K562 (cell line): Measurements from ENCODE around the gene HBM. TPM values are rescaled to one million over a fixed set of nuclear protein-coding genes. Genes with fewer than 3 reads are reported as not detected.

Source experiments
- ATAC-seq: fragments of 200-7000 bp; cut with Tn5 transposase; 3 replicates; pipeline ENCODE4 v1.9.1; 2020; ENCODE audit warnings: moderate library complexity
- BruUV-seq: library from RNA; stranded (reverse); fragments of 400-500 nt; replicated peaks from 2 replicates; lab custom pipeline; 2021; lab: Mats Ljungman, UMichigan
- CTCF ChIA-PET: fragments of 300-600 bp; formaldehyde crosslinking; extraction: SDS; loops from one replicate; lab custom pipeline; 2021; ENCODE audit warnings: low intra/inter-chr PET ratio; lab: Yijun Ruan, JAX
- POLR2A ChIA-PET: fragments of 300-600, 350-650 bp; sonication (Branson Sonifier 250); formaldehyde crosslinking; extraction: SDS; loops from one replicate; lab custom pipeline; 2021; ENCODE audit warnings: antibody characterized with exemption, inconsistent platforms; lab: Yijun Ruan, JAX
- DNase-seq, 4 experiments: peaks; one replicate each; pipeline versions ENCODE4 v3.0.0 to v3.0.0-alpha.2; 2011 to 2018; ENCODE audit warnings: low spot score in 3 of 4, mixed read lengths in 3 of 4; ENCODE audit errors: extremely low read depth in 1 of 4
- FAIRE-seq: peaks from 2 replicates; lab custom pipeline; 2011; peaks lifted over from hg19 to GRCh38; lab: Jason Lieb, UNC
- H2AFZ ChIP-seq: 2 replicates; pipeline ENCODE4 v1.6.0; 2011; ENCODE audit warnings: low read depth, low read length, control low read depth, inconsistent platforms
- H3K27ac ChIP-seq: fragments of 200-600 bp; 3 replicates; pipeline ENCODE4 v1.8.0; 2011; ENCODE audit warnings: low read depth, mild to moderate bottlenecking, control low read depth, inconsistent platforms, low read length, moderate library complexity, mixed read lengths; ENCODE audit errors: extremely low read depth
- H3K27me3 ChIP-seq, 2 experiments: fragments of 300-600 bp in 1 of 2; 2 replicates in 1 of 2; 3 replicates in 1 of 2; pipeline versions ENCODE4 v1.6.0 to v1.8.0; 2011; ENCODE audit warnings: inconsistent platforms in 2 of 2, low read length in 2 of 2, mild to moderate bottlenecking in 1 of 2, mixed read lengths in 1 of 2, moderate library complexity in 1 of 2; ENCODE audit not compliant: control insufficient read depth in 2 of 2, insufficient read depth in 2 of 2
- H3K36me3 ChIP-seq: fragments of 300-600 bp; 3 replicates; pipeline ENCODE4 v1.8.0; 2011; ENCODE audit warnings: mild to moderate bottlenecking, low read length, inconsistent platforms; ENCODE audit not compliant: control insufficient read depth, insufficient read depth
- H3K4me1 ChIP-seq, 2 experiments: fragments of 200-600 bp in 1 of 2; replicated peaks in 1 of 2; 2 replicates in 1 of 2; 3 replicates in 1 of 2; pipeline versions ENCODE4 v1.5.1 to v1.8.0; 2011; ENCODE audit warnings: inconsistent platforms in 2 of 2, low read length in 2 of 2, mild to moderate bottlenecking in 1 of 2, mixed read lengths in 1 of 2, moderate library complexity in 1 of 2; ENCODE audit not compliant: control insufficient read depth in 2 of 2, insufficient read depth in 2 of 2
- H3K4me2 ChIP-seq: 2 replicates; pipeline ENCODE4 v1.6.1; 2011; ENCODE audit warnings: low read length, control low read depth, inconsistent platforms, mixed read lengths; ENCODE audit not compliant: insufficient read depth
- H3K4me3 ChIP-seq: fragments of 200-600 bp; sonication (generic), shearing (Covaris generic); 2 replicates; pipeline ENCODE4 v1.5.1; 2016; ENCODE audit warnings: control low read depth, inconsistent platforms
- H3K79me2 ChIP-seq: fragments of 200-600 bp; 3 replicates; pipeline ENCODE4 v1.8.0; 2011; ENCODE audit warnings: low read length, inconsistent platforms; ENCODE audit not compliant: control insufficient read depth, insufficient read depth
- H3K9ac ChIP-seq, 2 experiments: 2 replicates each; pipeline versions ENCODE4 v1.6.0 to v1.6.1; 2011; ENCODE audit warnings: low read depth in 2 of 2, low read length in 2 of 2, control low read depth in 1 of 2, inconsistent platforms in 1 of 2, mild to moderate bottlenecking in 1 of 2, mixed read lengths in 1 of 2; ENCODE audit not compliant: insufficient read depth in 1 of 2
- H3K9me1 ChIP-seq: one replicate; pipeline ENCODE4 v1.6.0; 2011; ENCODE audit warnings: inconsistent platforms, mild to moderate bottlenecking, low read length, moderate library complexity; ENCODE audit not compliant: control insufficient read depth, insufficient read depth
- H3K9me3 ChIP-seq: replicated peaks from 2 replicates; pipeline ENCODE4 v1.5.1; 2011; ENCODE audit warnings: low read depth, low read length, inconsistent platforms; ENCODE audit not compliant: control insufficient read depth, insufficient read depth
- H4K20me1 ChIP-seq: replicated peaks from 2 replicates; pipeline ENCODE4 v1.6.1; 2011; ENCODE audit warnings: low read length, inconsistent platforms, mixed read lengths; ENCODE audit not compliant: control insufficient read depth, insufficient read depth
- ATF1 ChIP-seq, 2 experiments: fragments of 450-650 bp in 1 of 2; IDR thresholded peaks; 2 replicates each; pipeline ENCODE4 v1.6.1; 2016; ENCODE audit warnings: missing compliant biosample characterization in 1 of 2, missing genetic modification characterization in 1 of 2
- CBX5 ChIP-seq: IDR thresholded peaks from 2 replicates; pipeline ENCODE4 v1.6.1; 2014; ENCODE audit warnings: low read depth, borderline replicate concordance
- ILF3 ChIP-seq: fragments of 450-650 bp; IDR thresholded peaks from 2 replicates; pipeline ENCODE4 v1.6.1; 2018; ENCODE audit warnings: antibody characterized with exemption, mild to moderate bottlenecking, moderate library complexity, borderline replicate concordance
- JUNB ChIP-seq: fragments of 450-650 bp; formaldehyde crosslinking; conservative IDR thresholded peaks from 2 replicates; pipeline ENCODE4 v1.4.0; 2020; ENCODE audit warnings: mild to moderate bottlenecking
- KDM2B ChIP-seq: fragments of 250-450 bp; sonication (Bioruptor Pico); IDR thresholded peaks from 2 replicates; pipeline ENCODE4 v1.8.0; 2021; ENCODE audit warnings: mild to moderate bottlenecking, moderate library complexity
- NRF1 ChIP-seq, 2 experiments: fragments of 450-650 bp; IDR thresholded peaks in 1 of 2; conservative IDR thresholded peaks in 1 of 2; 2 replicates each; pipeline ENCODE4 v1.6.1; 2014; ENCODE audit warnings: mild to moderate bottlenecking in 2 of 2
- POLR2AphosphoS2 ChIP-seq: IDR thresholded peaks from 2 replicates; pipeline ENCODE4 v1.6.1; 2012; ENCODE audit warnings: low read length, improper control_type of control experiment
- RAD21 ChIP-seq, 2 experiments: fragments of 250-450 bp in 1 of 2; fragments of 450-650 bp in 1 of 2; sonication (Bioruptor Pico) in 1 of 2; formaldehyde crosslinking in 1 of 2; IDR thresholded peaks in 1 of 2; conservative IDR thresholded peaks in 1 of 2; 2 replicates each; pipeline versions ENCODE4 v1.4.0 to v1.8.0; 2020 to 2022; ENCODE audit warnings: mild to moderate bottlenecking in 2 of 2, moderate library complexity in 1 of 2
- XRCC5 ChIP-seq: fragments of 200-400 bp; formaldehyde crosslinking; IDR thresholded peaks from 2 replicates; pipeline ENCODE4 v1.6.1; 2017; ENCODE audit warnings: low read depth, mild to moderate bottlenecking, low read length
- ZEB2 ChIP-seq: fragments of 450-650 bp; IDR thresholded peaks from 2 replicates; pipeline ENCODE4 v1.6.1; 2016
- ZFP1 ChIP-seq: fragments of 450-650 bp; formaldehyde crosslinking; IDR thresholded peaks from 2 replicates; pipeline ENCODE4 v1.4.0; 2020; ENCODE audit warnings: mild to moderate bottlenecking, mixed read lengths
- WGBS: fragments of 100-300 bp; shearing (Covaris generic); methylation state at CpG from one replicate; pipeline ENCODE4 v1.1.6; 2016; ENCODE audit warnings: low coverage, mixed read lengths; ENCODE audit not compliant: insufficient coverage; ENCODE audit errors: missing lambda C conversion rate; 5-methylcytosine and 5-hydroxymethylcytosine counted together
- in situ Hi-C: fragments of 300-500 bp; cut with MboI; formaldehyde crosslinking; loops from 4 replicates; pipeline ENCODE4 v1.15.0; 2018; ENCODE audit warnings: inconsistent platforms, mixed read lengths
- intact Hi-C: fragments of 100-400 bp; cut with micrococcal nuclease; formaldehyde crosslinking; loops from 2 replicates; pipeline ENCODE4 v1.14.2; 2022
- polyA plus RNA-seq, 8 experiments: library from polyadenylated mRNA; depleted of rRNA in 4 of 8; stranded (reverse) in 5 of 8; unstranded in 3 of 8; fragments of >200 nt; fragmentation: Nextera tagmentation in 2 of 8; fragmentation: Illumina TruSeq in 1 of 8; extraction: Ambion mirVana in 2 of 8; extraction: Trizol in 1 of 8; gene quantifications; 2 replicates each; pipeline versions ENCODE4 v1.2.1 to v1.2.3, GENCODE V29; 2011 to 2014; ENCODE audit warnings: inconsistent platforms in 1 of 8, missing spikeins in 1 of 8
- total RNA-seq, 7 experiments: library from RNA; depleted of rRNA in 6 of 7; stranded (reverse); fragments of >200 nt in 6 of 7; fragmentation: Illumina TruSeq in 2 of 7; extraction: Trizol in 2 of 7; gene quantifications; 2 replicates each; pipeline versions ENCODE4 v1.2.1 to v1.2.3, GENCODE V29; 2011 to 2021; ENCODE audit warnings: low replicate concordance in 1 of 7
- TF ChIP-seq, protein P1 (sequence below): fragments of 450-650 bp; IDR thresholded peaks from one replicate; pipeline ENCODE4 v1.6.1; 2018; ENCODE audit warnings: mild to moderate bottlenecking, moderate library complexity; ENCODE audit not compliant: partially characterized antibody
- TF ChIP-seq, protein P2 (sequence below): fragments of 250-450 bp; sonication (Bioruptor Pico); IDR thresholded peaks from 2 replicates; pipeline ENCODE4 v1.5.0; 2021; ENCODE audit warnings: mild to moderate bottlenecking, moderate library complexity
- TF ChIP-seq, protein P3 (sequence below): fragments of 450-650 bp; formaldehyde crosslinking; IDR thresholded peaks from 2 replicates; pipeline ENCODE4 v1.4.0; 2022; ENCODE audit warnings: missing genetic modification characterization
- TF ChIP-seq, protein P4 (sequence below): sonication (generic); formaldehyde crosslinking; IDR thresholded peaks from 2 replicates; pipeline ENCODE4 v1.9.0; 2022; ENCODE audit warnings: mild to moderate bottlenecking, missing genetic modification reagents

Gene HBM
- total and polyA plus RNA-seq, 9 of the 15 experiments (the other 6 are each of a cell fraction or from before 2014, with no cell fraction given): not detected

DNA sequence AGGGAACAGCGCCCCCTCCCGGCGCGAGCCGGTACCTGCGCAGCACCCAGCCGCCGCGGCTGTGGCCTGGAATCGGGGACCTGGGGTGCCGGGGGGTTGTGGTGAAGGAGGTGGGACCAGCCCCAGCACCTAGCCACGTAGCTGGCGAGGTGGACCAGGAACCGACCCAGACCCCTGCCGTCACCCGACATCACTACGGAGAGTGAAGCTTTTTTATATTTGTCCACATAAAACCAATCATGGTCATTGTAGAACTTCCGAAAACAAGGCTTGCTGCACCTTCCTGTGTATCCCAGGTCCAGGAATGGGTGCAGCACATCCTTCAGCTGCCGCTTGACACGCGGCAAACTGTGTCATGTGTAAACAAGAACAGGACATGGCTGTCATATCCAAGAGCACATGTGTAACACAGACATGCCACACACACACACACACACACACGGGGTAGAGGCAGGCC is 15.8 kb downstream of the HBM start:
- Histone ChIP-seq H3K79me2 (peaks cover 47% of the 10 kb centered on the region), H3K27me3 (no peaks in the 10 kb centered on the region), H3K9ac (peak overlapping the region; percentile 58 to 98), H3K4me1 (peaks cover 17 to 51% of the 10 kb centered on the region in 2 experiments; a peak in 4 of 5 replicates), H3K36me3 (peaks cover 35% of the 10 kb centered on the region), H3K9me3 (no peaks in the 10 kb centered on the region), H2AFZ (peak overlapping the region; percentile 84; the same call in 1 of the 2 replicates), H3K4me2 (peak overlapping the region; percentile 91), H3K27ac (peak overlapping the region; percentile 69), H3K9me1 (peaks cover 3% of the 10 kb centered on the region), H3K4me3 (peak overlapping the region; percentile 61), H4K20me1 (0 out of 2 replicates have a peak, but pooled peaks cover 6% of the 10 kb centered on the region)
- CTCF ChIA-PET: interaction anchor here (1.2 to 4.5 kb wide), 5 partner anchors 71 to 115 kb away, joined by 5 to 42 read pairs (median 27); no protein-coding TSS in a partner anchor
- DNase-seq (peak in 2 of 4 experiments; percentile 88), ATAC-seq (no peak), FAIRE-seq (no peak)
- WGBS: 8% methylated on average over 22 of the region's 22 CpGs
- no TSS peak for BruUV-seq
- intact Hi-C loops (loop anchor here (2.0 kb wide), 1 partner anchor 75 kb away; no protein-coding TSS in a partner anchor), in situ Hi-C loops (loop anchor here (5.0 kb wide), 1 partner anchor 74 kb away; no protein-coding TSS in a partner anchor)
- POLR2A ChIA-PET: interaction anchor here (0.6 to 1.4 kb wide), 3 partner anchors 38 to 115 kb away, joined by 3 to 4 read pairs (median 3); no protein-coding TSS in a partner anchor
- TF ChIP-seq JUNB (CRISPR knock-in tag) (peak; percentile 43; the same call in 1 of the 2 replicates), ZEB2 (no peak), POLR2AphosphoS2 (0 out of 2 replicates have a peak, but pooled peaks have one; percentile 78), XRCC5 (peak; percentile 42; the same call in 1 of the 2 replicates), ATF1 (CRISPR knock-in tag; IDR thresholded peaks at IDR 0.05) (no peak), ATF1 (tag; IDR thresholded peaks at IDR 0.05) (peak; percentile 50; the same call in 1 of the 2 replicates), ZFP1 (CRISPR knock-in tag) (no peak), KDM2B (no peak), ILF3 (peak; percentile 38; the same call in 1 of the 2 replicates), NRF1 (conservative IDR thresholded peaks at IDR 0.05 in 1 of 2, IDR thresholded peaks at IDR 0.05 in 1 of 2) (peak; percentile 75 to 80; a peak in 3 of 4 replicates), CBX5 (0 out of 2 replicates have a peak, but pooled peaks have one; percentile 53), RAD21 (CRISPR knock-in tag; conservative IDR thresholded peaks at IDR 0.05 in 1 of 2, IDR thresholded peaks at IDR 0.05 in 1 of 2) (peak; percentile 90 to 95; a peak in 3 of 4 replicates)
- TF ChIP-seq, protein P1, sequence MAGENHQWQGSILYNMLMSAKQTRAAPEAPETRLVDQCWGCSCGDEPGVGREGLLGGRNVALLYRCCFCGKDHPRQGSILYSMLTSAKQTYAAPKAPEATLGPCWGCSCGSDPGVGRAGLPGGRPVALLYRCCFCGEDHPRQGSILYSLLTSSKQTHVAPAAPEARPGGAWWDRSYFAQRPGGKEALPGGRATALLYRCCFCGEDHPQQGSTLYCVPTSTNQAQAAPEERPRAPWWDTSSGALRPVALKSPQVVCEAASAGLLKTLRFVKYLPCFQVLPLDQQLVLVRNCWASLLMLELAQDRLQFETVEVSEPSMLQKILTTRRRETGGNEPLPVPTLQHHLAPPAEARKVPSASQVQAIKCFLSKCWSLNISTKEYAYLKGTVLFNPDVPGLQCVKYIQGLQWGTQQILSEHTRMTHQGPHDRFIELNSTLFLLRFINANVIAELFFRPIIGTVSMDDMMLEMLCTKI: no peak
- TF ChIP-seq, protein P2, sequence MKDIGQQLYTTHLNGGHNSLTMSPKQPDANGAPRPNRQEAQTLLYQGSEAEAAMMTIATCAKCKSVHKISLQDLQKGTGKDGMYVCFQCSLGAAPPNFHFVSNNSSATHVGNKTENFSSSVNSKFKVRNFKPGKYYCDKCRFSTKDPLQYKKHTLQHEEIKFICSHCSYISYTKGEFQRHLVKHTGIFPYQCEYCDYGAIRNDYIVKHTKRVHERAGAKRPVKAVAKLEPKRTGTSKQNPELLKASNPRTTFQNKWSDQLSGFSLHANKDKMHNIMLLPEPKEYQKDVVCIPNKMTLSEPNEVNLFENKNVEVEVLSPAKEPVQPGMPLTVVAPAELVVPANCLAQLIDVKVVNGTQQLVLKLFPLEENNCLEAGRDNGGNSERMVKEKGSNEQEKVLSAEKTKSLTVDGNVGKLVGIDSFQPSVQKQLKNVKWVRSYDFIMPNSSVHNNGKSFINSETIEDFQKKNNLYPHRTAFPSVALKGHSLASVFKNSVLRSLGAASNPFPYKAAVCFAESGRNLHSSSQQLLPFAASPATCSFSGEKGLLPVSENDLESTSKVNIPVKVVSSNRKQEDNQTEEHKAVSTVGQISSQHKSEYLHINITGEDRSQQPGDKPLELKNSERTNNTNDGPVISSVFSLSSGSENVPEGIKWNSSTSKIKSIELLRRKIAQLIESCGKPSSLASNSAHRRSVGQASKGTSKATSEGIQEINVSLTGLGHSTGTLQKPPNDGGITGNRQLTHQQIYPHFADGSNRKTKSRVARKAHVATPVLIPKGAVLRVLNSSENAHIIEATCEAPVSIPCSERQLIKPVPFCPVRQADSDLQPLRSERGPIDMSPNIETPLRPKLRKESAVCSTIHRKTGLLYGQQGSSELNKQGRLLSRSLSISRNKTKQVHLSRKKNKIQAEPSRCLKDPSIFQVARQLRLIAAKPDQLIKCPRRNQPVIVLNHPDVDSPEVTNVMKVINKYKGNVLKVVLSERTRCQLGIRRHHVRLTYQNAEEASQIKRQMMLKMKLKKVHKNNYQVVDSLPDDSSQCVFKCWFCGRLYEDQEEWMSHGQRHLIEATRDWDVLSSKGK: no peak
- TF ChIP-seq, protein P3, sequence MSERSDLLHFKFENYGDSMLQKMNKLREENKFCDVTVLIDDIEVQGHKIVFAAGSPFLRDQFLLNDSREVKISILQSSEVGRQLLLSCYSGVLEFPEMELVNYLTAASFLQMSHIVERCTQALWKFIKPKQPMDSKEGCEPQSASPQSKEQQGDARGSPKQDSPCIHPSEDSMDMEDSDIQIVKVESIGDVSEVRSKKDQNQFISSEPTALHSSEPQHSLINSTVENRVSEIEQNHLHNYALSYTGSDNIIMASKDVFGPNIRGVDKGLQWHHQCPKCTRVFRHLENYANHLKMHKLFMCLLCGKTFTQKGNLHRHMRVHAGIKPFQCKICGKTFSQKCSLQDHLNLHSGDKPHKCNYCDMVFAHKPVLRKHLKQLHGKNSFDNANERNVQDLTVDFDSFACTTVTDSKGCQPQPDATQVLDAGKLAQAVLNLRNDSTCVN: no peak
- TF ChIP-seq, protein P4, sequence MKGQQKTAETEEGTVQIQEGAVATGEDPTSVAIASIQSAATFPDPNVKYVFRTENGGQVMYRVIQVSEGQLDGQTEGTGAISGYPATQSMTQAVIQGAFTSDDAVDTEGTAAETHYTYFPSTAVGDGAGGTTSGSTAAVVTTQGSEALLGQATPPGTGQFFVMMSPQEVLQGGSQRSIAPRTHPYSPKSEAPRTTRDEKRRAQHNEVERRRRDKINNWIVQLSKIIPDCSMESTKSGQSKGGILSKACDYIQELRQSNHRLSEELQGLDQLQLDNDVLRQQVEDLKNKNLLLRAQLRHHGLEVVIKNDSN: no peak
